Natural killer cell treated with Interleukin-12 subunit alpha and Interleukin-12 subunit beta and Interleukin-15 and Interleukin-18, amount 100 ng/mL, for 72 hours (primary cell): ENCODE results near the gene CST6. TPM values are rescaled to one million over a fixed set of nuclear protein-coding genes. Genes with fewer than 3 reads are reported as not detected.
"Not testable (repeated sequence)": the region's sequence is repeated elsewhere in the genome, so short reads cannot be mapped to it uniquely, and the experiment has no call there.

Experiments
- ATAC-seq, 2 donors: fragments of 150-1000 bp; cut with Tn5 transposase in 1 of 2; sonication (Bioruptor Pico), chemical (Tn5 transposase) in 1 of 2; 2 replicates each; pipeline ENCODE4 v1.10.0; 2021
- DNase-seq: peaks from one replicate; pipeline ENCODE4 v3.0.0; 2022; ENCODE audit warnings: low spot score
- H3K27ac Mint-ChIP-seq, 2 donors: 1 replicate in 1 of 2; 2 replicates in 1 of 2; pipeline ENCODE4 v1.8.0; 2022; ENCODE audit warnings: mixed read lengths in 2 of 2, mild to moderate bottlenecking in 1 of 2, moderate library complexity in 1 of 2
- H3K27me3 Mint-ChIP-seq, 2 donors: 1 replicate in 1 of 2; 2 replicates in 1 of 2; pipeline ENCODE4 v1.8.0; 2022; ENCODE audit warnings: mixed read lengths in 2 of 2
- H3K36me3 Mint-ChIP-seq: one replicate; pipeline ENCODE4 v1.8.0; 2022; ENCODE audit warnings: mixed read lengths
- H3K4me1 Mint-ChIP-seq, 2 donors: 1 replicate in 1 of 2; 2 replicates in 1 of 2; pipeline ENCODE4 v1.8.0; 2022; ENCODE audit warnings: low read depth in 2 of 2, mixed read lengths in 2 of 2, mild to moderate bottlenecking in 1 of 2
- H3K4me3 Mint-ChIP-seq: one replicate; pipeline ENCODE4 v1.8.0; 2022; ENCODE audit warnings: mixed read lengths
- H3K9me3 Mint-ChIP-seq: 2 replicates; pipeline ENCODE4 v1.8.0; 2022; ENCODE audit warnings: mixed read lengths
- total RNA-seq, 2 donors: library from RNA; stranded (reverse); gene quantifications; one replicate each; pipeline ENCODE4 v1.2.3, GENCODE V29; 2022

CST6 gene
- total RNA-seq, 2 donors from 2014 or later: 0.52 TPM; not detected in 1

DNA sequence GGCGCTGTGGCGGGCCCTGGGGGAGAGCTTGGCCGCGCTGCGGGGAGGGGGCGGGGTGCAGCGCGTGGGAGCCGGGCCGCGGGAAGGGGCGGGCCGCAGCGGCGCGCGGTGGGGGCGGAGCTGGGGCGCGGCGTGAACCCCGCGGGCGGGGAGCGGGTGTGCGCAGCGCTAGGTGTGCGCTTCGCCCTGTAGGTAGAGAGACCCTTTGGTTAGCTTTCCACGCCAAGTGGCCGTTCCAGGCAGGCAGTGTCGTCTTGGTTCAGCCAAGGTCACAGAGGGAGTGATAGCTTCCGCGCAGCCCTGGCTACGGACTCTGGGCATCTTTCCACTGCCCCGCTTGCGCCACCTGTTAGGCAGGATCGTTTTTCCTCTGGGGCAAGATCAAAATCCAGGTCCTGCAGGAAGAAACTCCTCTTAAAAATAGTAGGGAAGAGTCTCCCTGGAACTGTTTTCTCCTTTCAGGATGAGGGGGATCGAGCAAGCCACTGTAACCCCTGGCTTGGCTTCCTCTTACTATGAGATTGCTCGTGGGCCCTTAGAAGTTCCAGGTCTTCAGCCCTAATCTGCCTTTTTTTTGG, 9.1 kb upstream of the CST6 start:
- H3K27ac Mint-ChIP-seq: peak overlapping the region; percentile 96 to 97
- H3K4me3 Mint-ChIP-seq: peak overlapping the region; percentile 99
- no peaks in the 10 kb centered on the region for H3K9me3 Mint-ChIP-seq
- H3K4me1 Mint-ChIP-seq: peaks cover 23 to 32% of the 10 kb centered on the region in 2 donors
- no peak for DNase-seq
- no peaks in the 10 kb centered on the region for H3K27me3 Mint-ChIP-seq
- peaks cover 16% of the 10 kb centered on the region for H3K36me3 Mint-ChIP-seq
- peak; percentile 88 to 89 for ATAC-seq

- no peak for ATAC-seq
- H3K36me3 Mint-ChIP-seq: peaks cover 13% of the 10 kb centered on the region
Measured at GRCh38 chr11:66003291-66003690, 8.5 kb upstream of the CST6 start.

GRCh38 chr11:66004186-66004585, 7.6 kb upstream of the CST6 start:
- H3K27me3 Mint-ChIP-seq: no peaks in the 10 kb centered on the region
- peak overlapping the region; percentile 99 for H3K4me3 Mint-ChIP-seq
- H3K9me3 Mint-ChIP-seq: no peaks in the 10 kb centered on the region
- no peak for DNase-seq
- ATAC-seq: no peak
- H3K36me3 Mint-ChIP-seq: peaks cover 6% of the 10 kb centered on the region
- H3K4me1 Mint-ChIP-seq: peaks cover 19 to 26% of the 10 kb centered on the region in 2 donors
- no peak overlapping the region for H3K27ac Mint-ChIP-seq

More at GRCh38 chr11:66003291-66003690, 8.5 kb upstream of the CST6 start:
- Mint-ChIP-seq H3K27me3 (no peaks in the 10 kb centered on the region), H3K4me3 (peak overlapping the region; percentile 99), H3K27ac (peak overlapping the region; percentile 96 to 97), H3K9me3 (no peaks in the 10 kb centered on the region), H3K4me1 (peaks cover 21 to 31% of the 10 kb centered on the region in 2 donors)
- no peak for DNase-seq

DNA sequence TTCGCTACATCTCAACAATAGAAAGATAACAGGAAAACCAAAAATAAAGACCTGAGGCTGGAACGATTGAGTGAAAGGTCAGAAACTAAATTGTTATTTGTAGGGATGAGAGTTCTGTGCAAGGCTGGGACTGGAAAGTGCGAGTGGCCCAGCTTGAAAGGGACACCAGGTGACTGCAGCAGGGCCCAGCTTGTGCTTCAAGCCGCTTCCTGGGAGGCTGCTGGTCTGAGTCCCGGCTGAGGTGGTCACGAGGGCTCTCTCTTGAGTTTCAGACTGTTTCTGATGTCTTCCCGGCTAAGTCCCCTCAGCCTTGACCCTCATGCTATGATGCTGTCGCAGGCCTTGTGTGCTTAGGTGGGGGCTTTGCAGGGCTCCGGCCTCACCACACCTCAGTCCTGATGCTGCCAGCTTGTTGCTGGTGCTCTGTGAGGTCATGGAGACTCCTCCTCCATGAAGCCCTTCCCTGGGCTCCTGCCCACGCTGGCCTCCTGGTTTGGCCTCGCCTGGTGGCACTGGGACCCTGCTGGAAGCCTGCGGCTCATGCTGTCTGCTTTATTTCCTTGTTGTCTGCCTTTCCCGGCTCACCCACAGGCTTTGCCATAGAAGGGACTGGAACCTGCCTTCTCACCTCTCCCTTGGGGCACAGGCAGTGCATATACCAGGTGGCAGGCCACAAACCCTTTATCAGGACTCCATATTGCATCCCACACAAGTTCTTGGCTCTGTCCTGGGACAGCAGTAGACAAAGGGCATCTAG, 5.5 kb upstream of the CST6 start:
- Mint-ChIP-seq H3K27me3 (peaks cover 4 to 6% of the 10 kb centered on the region in 2 donors), H3K4me1 (peaks cover 11 to 15% of the 10 kb centered on the region in 2 donors), H3K27ac (no peak overlapping the region), H3K36me3 (peaks cover 4% of the 10 kb centered on the region), H3K4me3 (no peak overlapping the region), H3K9me3 (no peaks in the 10 kb centered on the region)
- no peak for ATAC-seq
- DNase-seq: no peak

- H3K27ac Mint-ChIP-seq: no peak overlapping the region
- H3K36me3 Mint-ChIP-seq: peaks cover 2% of the 10 kb centered on the region
- H3K4me1 Mint-ChIP-seq: peaks cover 9 to 14% of the 10 kb centered on the region in 2 donors
- peaks cover 4 to 6% of the 10 kb centered on the region in 2 donors for H3K27me3 Mint-ChIP-seq
- no peak overlapping the region for H3K4me3 Mint-ChIP-seq
- ATAC-seq (no peak), DNase-seq (no peak)
- no peaks in the 10 kb centered on the region for H3K9me3 Mint-ChIP-seq
Measured at GRCh38 chr11:66006891-66007176, 5.0 kb upstream of the CST6 start.

DNA sequence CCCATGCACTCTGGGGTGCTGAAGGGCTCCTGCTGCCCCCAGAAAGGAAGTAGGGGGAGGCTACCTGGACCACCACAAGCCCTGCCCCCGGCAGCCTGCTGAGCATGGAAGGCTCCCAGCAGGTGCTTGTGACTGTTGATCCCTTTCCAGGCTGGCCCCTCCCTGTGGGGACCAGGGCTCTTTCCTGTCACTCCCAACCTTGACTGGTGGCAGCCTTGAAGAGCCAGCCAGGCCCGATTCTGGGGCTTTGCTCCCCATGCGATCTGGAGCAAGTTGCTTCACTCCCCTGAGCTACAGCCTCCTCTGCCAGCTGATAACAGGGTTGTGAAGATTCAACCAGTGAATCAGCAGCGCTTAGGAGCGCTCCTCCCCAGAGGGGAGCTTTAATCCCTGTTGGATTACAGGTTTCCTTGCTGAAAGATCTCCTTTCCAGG, 4.6 kb upstream of the CST6 start:
- peaks cover 7 to 11% of the 10 kb centered on the region in 2 donors for H3K4me1 Mint-ChIP-seq
- H3K36me3 Mint-ChIP-seq: no peaks in the 10 kb centered on the region

GRCh38 chr11:66008095-66008467, 3.7 kb upstream of the CST6 start:
- no peak for DNase-seq
- H3K27ac Mint-ChIP-seq: no peak overlapping the region
- H3K4me3 Mint-ChIP-seq: no peak overlapping the region
- peaks cover 4 to 6% of the 10 kb centered on the region in 2 donors for H3K27me3 Mint-ChIP-seq
- H3K36me3 Mint-ChIP-seq: no peaks in the 10 kb centered on the region
- ATAC-seq: no peak
- H3K9me3 Mint-ChIP-seq: no peaks in the 10 kb centered on the region
- H3K4me1 Mint-ChIP-seq: peaks cover 4 to 7% of the 10 kb centered on the region in 2 donors

More for the DNA sequence above, 4.6 kb upstream of the CST6 start:
- H3K4me3 Mint-ChIP-seq: no peak overlapping the region
- H3K9me3 Mint-ChIP-seq: no peaks in the 10 kb centered on the region
- no peak overlapping the region for H3K27ac Mint-ChIP-seq
- DNase-seq (no peak), ATAC-seq (no peak)
- peaks cover 4 to 6% of the 10 kb centered on the region in 2 donors for H3K27me3 Mint-ChIP-seq

DNA sequence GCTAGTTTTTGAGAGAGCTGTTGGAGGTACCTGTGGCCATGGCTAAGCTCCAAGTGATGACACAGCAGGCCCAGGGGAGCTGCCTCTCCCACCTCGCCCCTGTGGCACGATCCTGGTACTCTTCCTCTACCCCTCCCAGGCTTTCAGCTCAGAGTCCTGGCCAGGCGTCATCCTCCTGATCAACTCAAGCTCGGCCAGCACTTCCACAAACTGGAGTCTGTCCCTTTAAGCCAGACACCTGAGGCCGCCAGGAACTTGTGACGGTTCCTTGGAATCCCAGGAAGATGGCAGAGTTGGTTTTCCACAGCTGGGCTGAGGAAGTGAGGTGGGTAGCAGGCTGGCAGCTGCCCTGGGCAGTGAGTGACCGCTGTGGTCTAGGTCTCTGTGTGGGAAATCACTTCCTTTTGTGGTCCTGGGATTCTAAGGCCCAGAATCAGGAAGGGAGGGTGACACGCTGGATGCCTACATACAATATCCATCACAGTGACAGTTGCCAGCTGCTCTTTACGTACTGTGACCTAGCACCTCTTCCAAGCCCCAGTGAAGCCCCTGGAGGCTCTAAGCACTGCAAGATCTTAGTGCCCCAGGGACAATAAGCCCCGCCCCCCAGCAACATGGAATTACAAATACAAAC, 3.2 kb upstream of the CST6 start:
- Mint-ChIP-seq H3K9me3 (no peaks in the 10 kb centered on the region), H3K36me3 (no peaks in the 10 kb centered on the region), H3K27me3 (peaks cover 4 to 6% of the 10 kb centered on the region in 2 donors), H3K4me1 (peaks cover 0 to 3% of the 10 kb centered on the region in 2 donors), H3K27ac (no peak overlapping the region), H3K4me3 (no peak overlapping the region)
- ATAC-seq: peak in 1 of 2 donors; percentile 26
- DNase-seq: no peak

- not testable (repeated sequence) for H3K36me3 Mint-ChIP-seq, H3K27me3 Mint-ChIP-seq, H3K4me3 Mint-ChIP-seq, ATAC-seq, H3K27ac Mint-ChIP-seq, DNase-seq, H3K4me1 Mint-ChIP-seq, H3K9me3 Mint-ChIP-seq
Measured at GRCh38 chr11:66010036-66010435, 1.8 kb upstream of the CST6 start.

GRCh38 chr11:66011239-66011784, 496 bp upstream of the CST6 start:
- H3K4me3 Mint-ChIP-seq: no peak overlapping the region
- no peaks in the 10 kb centered on the region for H3K4me1 Mint-ChIP-seq
- peaks cover 4 to 6% of the 10 kb centered on the region in 2 donors for H3K27me3 Mint-ChIP-seq
- DNase-seq (no peak), ATAC-seq (no peak)
- H3K9me3 Mint-ChIP-seq: no peaks in the 10 kb centered on the region
- no peak overlapping the region for H3K27ac Mint-ChIP-seq
- H3K36me3 Mint-ChIP-seq: no peaks in the 10 kb centered on the region

GRCh38 chr11:66012371-66012945, 650 bp downstream of the CST6 start:
- ATAC-seq (no peak), DNase-seq (no peak)
- no peaks in the 10 kb centered on the region for H3K36me3 Mint-ChIP-seq
- peaks cover 4 to 6% of the 10 kb centered on the region in 2 donors for H3K27me3 Mint-ChIP-seq
- H3K27ac Mint-ChIP-seq: no peak overlapping the region
- H3K4me3 Mint-ChIP-seq: no peak overlapping the region
- H3K9me3 Mint-ChIP-seq: no peaks in the 10 kb centered on the region
- H3K4me1 Mint-ChIP-seq: peaks cover 0 to 2% of the 10 kb centered on the region in 2 donors

GRCh38 chr11:66012946-66013761, 1.3 kb downstream of the CST6 start:
- ATAC-seq (no peak), DNase-seq (no peak)
- H3K27me3 Mint-ChIP-seq: peaks cover 4 to 6% of the 10 kb centered on the region in 2 donors
- no peaks in the 10 kb centered on the region for H3K9me3 Mint-ChIP-seq
- no peaks in the 10 kb centered on the region for H3K36me3 Mint-ChIP-seq
- H3K27ac Mint-ChIP-seq: no peak overlapping the region
- no peak overlapping the region for H3K4me3 Mint-ChIP-seq
- H3K4me1 Mint-ChIP-seq: peaks cover 0 to 4% of the 10 kb centered on the region in 2 donors

DNA sequence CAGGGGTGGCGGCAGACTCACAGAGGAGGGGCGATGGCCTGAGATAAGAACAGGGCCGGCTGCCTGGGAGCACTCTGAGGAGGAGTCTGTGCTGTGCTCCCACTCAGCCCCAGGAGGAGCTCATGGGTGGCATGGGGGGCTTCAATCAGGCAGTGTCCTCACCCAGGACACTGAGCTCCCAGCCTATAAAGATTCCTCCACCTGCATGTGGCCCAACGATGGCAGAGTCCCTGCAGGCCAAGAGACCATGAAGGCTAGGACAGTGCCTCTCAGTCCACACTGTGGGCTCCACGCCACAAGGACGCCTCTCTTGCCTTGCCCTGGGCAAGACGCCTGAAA, 1.9 kb downstream of the CST6 start:
- Mint-ChIP-seq H3K4me3 (no peak overlapping the region), H3K27me3 (peaks cover 4 to 6% of the 10 kb centered on the region in 2 donors), H3K9me3 (no peaks in the 10 kb centered on the region), H3K4me1 (peaks cover 0 to 4% of the 10 kb centered on the region in 2 donors), H3K27ac (no peak overlapping the region), H3K36me3 (no peaks in the 10 kb centered on the region)
- DNase-seq: no peak
- ATAC-seq: no peak
